ENCODE measurements around the gene CLBA1.
A peak's percentile ranks its signal among the peaks of the same experiment; 100 is the strongest.
"Not testable (repeated sequence)": the region's sequence is repeated elsewhere in the genome, so short reads cannot be mapped to it uniquely, and the experiment has no call there.

CLBA1 gene
- 5.3 to 5.4 reads per million in 2 experiments for total RNA-seq

DNA sequence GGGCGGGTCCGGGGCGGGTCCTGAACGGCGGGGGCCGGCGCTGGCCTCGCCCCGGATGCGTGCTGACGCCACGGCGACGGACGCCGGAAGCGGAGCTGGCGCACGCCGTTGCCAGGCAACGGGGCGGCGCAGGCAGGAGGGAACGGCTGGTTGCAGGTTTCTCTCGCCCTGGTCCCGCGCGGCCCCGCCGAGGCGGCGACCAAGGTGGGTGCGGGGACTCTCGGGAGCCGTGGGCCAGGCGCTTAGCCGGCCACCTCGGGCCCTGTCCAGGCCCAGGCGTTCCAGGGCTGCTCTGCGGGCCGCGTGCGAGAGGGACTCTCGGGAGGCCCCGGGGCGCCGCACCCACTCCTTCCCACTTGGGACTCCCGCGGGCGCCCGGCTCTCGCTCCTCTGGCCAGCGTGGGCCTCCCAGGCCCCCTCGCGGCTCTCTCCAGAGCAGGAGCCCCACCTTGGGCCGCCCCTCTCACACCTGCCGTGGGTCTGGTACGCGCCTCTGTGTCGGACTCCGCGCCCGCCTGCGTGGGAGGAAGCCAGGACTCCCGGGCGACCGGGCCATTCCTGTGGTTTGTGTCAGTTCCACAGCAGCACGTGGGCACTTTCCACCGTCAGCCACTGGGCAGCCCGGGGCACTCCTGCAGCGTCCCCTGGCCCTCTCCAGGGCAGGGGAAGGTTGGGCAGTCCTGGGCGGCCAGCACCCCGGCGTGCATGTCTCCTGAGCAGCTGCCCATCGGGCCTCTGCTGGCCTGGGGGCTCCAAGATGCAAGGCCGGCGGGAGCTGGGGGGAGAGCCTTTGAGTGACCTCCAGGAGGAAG is at the start of gene CLBA1:
CLBA1 (plus strand) TSS at position 114 of the 812 bp plus-strand sequence; CDS start at position 758, 644 bp downstream.
- peak; percentile 82 for DNase-seq (ENCODE audit: low read depth)

DNA sequence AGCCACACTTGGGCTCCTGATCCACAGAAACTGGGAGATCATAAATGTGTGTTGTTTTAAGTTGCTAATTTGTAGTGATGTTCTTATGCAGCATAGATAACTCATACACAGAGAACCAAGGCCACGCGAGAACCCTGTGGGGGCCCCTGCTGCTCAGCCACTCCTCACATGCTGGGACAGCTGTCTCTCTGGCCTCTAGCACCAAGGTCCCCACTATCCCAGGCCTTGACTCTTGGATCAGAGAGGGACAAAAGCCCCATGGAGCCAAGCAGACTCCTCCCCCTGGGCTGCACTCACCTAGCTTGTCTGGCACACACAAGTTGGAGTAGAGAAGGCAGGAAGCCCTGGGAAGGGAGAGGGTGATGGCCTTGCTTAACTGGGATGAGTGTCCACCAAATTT is 49.6 kb upstream of the CLBA1 start:
- DNase-seq (ENCODE audit: low read depth), result no peak

DNA sequence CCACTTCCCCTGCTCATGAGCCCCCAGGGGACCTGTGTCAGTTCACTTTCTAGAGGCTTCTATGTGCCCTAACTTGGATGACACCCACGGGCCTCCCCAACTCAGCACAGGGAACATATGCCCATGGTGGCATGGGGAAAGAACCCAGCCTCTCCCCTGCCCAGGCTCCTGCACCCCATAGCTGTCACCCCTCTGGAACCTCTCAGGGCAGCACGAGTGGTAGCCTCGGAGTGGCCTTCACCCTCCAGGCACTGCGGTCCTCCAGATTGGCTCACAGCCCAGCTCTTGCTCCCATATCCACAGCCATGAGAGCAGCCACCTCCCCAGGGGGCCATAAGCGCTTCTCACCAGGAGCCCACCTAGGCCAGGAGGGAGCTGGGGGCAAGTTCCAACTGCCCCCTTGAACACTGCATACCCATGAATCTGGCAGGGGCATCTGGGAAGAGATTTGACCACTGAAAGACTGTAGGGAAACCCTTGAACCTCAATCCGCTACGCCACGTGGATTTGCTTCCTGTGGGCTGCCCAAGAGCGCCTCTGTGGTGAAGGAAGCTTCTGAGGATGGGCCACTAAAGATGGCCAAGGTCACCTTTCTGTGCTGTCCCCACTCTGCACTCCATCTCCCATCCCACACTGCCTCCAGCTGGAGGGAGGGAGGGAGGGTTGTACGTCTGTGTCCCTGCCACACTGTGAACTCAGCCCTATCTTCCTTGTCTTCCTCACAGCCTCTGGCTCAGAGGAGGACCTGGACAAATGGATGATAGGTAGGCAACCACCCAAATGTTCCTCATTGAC is 49.0 kb upstream of the CLBA1 start:
- DNase-seq (ENCODE audit: low read depth), result no peak

DNA sequence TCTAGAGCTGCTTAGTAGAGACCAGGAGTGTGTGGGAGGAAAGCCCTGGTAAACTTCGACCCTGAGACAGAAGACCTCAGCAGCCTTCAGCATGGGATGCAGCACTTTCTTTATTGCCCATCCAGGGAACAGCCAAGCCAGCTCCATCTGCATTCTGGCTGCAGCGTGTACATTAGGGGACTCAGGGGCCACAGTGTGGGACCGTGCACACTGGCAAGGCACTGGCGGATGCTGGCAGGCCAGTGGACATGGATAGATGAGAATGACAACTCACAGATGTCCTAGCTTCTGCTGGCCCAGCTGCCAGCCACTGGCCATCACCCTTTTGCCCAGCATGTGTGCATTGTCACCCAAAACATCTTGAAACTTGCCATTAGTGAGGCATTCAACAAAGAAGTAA is 48.4 kb upstream of the CLBA1 start:
- no peak for DNase-seq (ENCODE audit: low read depth)

DNA sequence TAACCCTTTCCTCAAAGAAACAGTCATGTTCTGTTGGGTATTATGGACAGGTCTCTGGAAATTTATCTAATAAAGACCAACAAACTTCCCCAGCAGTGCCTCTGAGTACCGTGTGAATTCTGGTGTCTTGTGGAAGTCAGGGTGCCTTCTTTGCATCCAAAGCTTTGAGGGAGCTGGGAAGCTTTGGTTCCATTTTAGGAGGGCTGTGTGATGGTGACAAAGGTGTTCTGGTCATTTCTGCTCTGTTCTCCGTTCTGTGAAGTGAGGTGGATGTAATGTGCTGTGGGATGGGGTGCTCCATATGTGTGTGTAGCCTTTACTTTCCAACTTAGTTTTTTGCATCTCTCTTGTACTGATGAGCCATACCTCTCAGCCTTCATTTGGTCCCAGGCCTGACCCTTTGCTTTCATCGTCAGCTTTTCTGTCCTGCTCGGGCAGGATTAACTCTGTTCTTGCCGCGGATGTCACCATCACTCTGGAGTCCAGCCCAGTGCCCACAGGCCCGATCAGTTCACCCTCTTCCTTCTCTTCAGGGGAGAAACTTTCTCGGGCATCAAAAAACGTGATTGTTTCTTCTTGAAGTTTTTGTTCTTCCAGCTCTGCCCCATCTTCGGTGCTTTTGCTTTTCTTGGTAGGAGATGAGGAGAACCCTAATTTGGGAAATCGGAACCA is 47.8 kb upstream of the CLBA1 start:
- no peak for DNase-seq (ENCODE audit: low read depth)

DNA sequence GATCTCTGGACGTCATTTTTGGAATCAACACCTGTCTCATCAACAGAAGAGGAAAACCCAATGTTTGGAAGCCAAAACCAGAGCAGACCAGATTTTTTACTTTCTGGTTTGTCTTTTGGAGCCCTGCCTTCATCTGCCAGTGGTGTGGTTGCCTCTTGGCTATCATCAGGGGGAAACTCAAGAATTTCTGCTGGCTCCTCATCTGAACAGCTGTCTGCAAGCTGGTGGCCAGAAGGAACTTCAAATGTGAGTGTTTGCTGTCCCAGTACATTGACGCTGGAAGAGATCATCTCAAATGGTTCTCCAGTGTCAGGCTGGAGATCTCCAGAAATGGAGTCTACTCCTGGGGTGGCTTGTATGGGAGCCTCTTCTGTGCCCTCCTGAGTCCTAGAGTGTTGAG is 47.2 kb upstream of the CLBA1 start:
- DNase-seq (ENCODE audit: low read depth), result no peak

DNA sequence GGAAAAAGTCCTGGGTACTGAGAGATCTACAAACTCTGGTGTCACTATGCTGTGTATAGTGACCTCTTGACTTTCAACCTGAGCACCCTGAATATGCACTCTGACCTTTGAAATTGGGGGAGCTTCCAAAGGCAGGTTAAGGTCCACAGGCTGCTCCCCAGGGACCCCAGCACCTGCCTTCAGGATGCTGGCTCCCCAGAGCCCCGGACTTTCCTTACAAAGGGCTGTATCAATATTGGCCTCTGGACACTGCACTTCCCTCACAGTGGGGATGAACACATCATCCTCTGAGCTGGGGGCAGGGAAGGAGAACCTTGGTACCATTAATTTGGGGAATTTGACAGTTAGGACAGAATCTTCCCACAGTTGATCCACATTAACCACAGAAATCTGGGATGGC is 46.6 kb upstream of the CLBA1 start:
- DNase-seq (ENCODE audit: low read depth), result no peak

DNA sequence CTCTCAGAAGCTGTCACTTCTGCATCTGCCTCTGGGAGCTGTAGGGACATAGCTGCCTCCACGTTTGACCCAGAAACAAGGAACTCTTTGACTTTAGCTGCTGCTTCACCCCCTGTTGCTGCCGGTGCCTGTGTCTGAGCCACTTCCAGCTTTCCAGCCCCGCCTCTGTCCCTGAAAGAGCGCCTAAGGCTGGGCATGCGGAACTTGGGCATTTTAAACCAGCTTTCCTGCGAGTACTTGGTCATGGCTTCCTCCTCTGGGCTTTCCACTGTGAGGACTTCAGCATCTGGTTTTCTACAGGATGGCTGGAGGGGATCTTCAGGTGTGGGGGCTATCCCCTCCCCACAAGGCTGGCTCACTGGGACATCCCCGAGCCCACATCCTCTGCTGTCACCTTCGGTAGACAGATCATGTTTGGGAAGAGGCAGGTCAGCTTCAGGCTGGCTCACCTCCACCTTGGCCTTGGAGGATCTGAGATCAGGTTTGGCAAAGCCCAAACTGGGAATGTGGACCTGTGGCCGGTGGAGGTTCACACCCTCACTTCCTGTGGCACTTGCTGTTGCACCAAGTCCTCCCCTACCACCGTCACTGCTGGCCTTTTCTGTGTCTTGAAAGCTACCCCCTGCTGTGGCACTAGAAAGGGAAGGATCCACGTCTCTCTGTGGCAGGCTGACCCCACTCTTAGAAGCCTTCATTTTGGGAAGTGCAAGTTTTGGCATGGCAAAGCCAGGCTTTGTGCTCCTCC is 45.8 kb upstream of the CLBA1 start:
- no peak for DNase-seq (ENCODE audit: low read depth)

DNA sequence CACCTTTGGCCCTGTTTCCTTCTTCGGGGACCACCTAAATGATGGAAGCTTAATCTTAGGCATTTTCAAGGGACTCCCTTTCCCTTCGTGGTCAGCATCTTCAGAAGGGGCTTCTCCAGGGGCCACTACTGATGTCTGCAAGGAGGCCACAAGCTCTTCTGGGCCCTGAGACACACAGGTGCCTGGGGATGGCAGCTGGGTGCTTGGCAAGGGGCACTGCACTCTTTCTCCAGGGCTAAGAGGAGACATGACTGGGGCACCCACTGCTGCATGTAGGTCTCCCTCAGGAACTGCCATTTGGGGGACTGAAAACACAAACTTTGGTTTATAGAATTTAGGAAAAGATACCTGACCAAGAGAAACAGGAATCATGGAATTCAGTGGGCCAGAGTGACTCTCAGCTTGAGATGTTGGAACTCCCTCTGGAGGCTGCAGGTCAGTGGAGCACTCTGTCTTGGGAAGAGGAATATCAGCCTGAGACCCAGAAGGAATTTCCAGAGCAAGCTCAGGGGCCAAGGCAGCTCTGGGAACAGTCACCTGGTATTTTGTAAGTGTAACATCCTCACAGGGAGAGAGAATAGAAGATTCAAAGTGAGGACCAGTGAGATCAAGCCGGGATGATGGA is 45.0 kb upstream of the CLBA1 start:
- DNase-seq (ENCODE audit: low read depth), result no peak

DNA sequence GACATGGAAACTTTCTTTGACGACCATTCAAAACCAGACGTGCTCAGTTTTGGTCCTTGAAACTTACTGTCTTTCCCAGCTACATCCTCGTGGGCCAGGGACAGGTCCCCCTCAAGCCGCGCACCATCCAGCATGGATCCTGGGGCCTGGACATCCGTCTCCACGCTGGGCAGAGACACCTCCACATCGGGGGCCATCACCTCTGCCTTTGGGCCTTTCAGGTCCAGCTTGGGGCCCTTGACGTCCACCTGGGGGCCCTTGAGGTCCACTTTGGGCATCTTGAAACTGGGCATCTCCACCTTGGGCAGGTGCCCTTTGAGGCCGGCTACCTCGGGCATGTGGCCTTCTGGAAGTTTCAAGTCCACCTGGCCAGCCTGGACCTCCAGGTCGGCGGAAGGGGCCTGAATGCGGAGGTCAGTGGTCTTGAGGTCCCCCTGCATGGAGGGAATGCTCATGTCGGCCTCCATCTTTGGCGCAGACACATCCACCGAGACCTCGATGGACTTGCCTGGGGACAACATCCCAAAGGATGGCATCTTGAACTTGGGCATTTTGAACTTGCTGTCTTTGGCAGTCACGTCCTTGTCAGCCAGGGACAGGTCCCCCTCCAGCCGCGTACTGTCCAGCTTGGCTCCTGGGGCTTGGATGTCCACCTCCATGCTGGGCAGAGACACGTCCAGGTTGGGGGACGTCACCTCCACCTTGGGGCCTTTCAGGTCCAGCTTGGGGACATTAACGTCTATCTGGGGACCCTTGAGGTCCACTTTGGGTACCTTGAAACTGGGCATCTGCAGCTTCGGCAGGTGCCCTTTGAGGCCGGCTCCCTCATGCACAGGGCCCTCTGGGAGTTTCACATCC is 43.9 kb upstream of the CLBA1 start:
- DNase-seq (ENCODE audit: low read depth), result no peak

DNA sequence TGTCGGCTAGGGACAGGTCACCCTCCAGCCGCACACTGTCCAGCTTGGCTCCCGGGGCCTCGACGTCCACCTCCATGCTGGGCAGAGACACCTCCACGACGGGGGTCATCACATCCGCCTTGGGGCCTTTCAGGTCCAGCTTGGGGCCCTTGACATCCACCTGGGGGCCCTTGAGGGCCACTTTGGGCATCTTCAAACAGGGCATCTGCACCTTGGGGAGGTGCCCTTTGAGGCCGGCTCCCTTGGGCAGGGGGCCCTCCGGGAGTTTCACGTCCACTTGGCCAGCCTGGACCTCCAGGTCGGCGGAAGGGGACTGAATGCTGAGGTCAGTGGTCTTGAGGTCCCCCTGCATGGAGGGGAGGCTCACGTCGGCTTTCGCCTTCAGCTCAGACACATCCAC is 43.0 kb upstream of the CLBA1 start:
- DNase-seq (ENCODE audit: low read depth), result no peak

DNA sequence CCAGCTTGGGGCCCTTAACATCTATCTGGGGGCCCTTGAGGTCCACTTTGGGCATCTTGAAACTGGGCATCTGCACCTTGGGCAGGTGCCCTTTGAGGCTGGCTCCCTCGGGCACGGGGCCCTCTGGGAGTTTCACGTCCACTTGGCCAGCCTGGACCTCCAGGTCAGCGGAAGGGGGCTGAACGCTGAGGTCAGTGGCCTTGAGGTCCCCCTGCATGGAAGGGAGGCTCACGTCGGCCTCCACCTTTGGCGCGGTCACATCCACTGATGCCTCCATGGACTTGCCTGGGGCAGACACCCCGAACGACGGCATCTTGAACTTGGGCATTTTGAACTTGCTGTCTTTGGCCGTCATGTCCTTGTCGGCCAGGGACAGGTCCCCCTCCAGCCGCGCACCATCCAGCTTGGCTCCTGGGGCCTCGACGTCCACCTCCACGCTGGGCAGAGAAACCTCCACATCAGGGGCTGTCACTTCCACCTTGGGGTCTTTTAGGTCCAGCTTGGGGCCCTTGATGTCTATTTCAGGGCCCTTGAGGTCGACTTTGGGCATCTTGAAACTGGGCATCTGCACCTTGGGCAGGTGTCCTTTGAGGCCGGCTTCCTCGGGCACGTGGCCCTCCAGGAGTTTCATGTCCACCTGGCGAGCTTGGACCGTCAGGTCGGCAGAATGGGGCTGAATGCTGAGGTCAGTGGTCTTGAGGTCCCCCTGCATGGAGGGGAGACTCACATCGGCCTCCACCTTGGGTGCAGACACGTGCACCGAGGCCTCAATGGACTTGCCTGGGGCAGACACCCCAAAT is 42.2 kb upstream of the CLBA1 start:
- not testable (repeated sequence) for DNase-seq (ENCODE audit: low read depth)

DNA sequence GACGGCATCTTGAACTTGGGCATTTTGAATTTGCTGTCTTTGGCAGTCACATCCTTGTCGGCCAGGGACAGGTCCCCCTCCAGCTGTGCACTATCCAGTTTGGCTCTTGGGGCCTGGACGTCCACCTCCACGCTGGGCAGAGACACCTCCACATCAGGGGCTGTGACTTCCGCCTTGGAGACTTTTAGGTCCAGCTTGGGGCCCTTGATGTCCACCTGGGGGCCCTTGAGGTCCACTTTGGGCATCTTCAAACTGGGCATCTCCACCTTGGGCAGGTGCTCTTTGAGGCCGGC is 41.6 kb upstream of the CLBA1 start:
- DNase-seq (ENCODE audit: low read depth), result not testable (repeated sequence)

DNA sequence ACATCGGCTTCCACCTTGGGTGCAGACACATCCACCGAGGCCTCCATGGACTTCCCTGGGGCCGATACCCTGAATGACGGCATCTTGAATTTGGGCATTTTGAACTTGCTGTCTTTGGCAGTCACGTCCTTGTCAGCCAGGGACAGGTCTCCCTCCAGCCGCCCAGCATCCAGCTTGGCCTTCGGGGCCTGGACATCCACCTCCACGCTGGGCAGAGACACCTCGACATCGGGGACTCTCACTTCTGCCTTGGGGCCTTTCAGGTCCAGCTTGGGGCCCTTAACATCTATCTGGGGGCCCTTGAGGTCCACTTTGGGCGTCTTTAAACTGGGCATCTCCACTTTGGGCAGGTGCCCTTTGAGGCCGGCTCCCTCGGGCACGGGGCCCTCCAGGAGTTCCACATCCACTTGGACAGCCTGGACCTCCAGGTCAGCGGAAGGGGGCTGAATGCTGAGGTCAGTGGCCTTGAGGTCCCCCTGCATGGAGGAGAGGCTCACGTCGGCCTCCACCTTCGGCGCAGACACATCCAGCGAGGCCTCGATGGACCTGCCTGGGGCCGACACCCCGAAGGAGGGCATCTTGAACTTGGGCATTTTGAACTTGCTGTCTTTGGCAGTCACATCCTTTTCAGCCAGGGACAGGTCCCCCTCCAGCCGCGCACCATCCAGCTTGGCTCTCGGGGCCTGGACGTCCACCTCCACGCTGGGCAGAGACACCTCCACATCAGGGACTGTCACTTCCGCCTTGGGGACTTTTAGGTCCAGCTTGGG is 41.0 kb upstream of the CLBA1 start:
- DNase-seq (ENCODE audit: low read depth), result not testable (repeated sequence)

DNA sequence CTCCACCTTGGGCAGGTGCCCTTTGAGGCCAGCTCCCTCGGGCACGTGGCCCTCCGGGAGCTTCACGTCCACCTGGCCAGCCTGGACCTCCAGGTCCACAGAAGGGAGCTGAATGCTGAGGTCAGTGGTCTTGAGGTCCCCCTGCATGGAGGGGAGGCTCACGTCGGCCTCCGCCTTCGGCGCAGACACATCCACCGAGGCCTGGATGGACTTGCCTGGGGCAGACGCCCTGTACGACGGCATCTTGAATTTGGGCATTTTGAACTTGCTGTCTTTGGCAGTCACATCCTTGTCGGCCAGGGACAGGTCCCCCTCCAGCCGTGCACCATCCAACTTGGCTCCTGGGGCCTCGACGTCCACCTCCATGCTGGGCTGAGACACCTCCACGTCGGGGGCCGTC is 40.3 kb upstream of the CLBA1 start:
- DNase-seq (ENCODE audit: low read depth), result not testable (repeated sequence)

DNA sequence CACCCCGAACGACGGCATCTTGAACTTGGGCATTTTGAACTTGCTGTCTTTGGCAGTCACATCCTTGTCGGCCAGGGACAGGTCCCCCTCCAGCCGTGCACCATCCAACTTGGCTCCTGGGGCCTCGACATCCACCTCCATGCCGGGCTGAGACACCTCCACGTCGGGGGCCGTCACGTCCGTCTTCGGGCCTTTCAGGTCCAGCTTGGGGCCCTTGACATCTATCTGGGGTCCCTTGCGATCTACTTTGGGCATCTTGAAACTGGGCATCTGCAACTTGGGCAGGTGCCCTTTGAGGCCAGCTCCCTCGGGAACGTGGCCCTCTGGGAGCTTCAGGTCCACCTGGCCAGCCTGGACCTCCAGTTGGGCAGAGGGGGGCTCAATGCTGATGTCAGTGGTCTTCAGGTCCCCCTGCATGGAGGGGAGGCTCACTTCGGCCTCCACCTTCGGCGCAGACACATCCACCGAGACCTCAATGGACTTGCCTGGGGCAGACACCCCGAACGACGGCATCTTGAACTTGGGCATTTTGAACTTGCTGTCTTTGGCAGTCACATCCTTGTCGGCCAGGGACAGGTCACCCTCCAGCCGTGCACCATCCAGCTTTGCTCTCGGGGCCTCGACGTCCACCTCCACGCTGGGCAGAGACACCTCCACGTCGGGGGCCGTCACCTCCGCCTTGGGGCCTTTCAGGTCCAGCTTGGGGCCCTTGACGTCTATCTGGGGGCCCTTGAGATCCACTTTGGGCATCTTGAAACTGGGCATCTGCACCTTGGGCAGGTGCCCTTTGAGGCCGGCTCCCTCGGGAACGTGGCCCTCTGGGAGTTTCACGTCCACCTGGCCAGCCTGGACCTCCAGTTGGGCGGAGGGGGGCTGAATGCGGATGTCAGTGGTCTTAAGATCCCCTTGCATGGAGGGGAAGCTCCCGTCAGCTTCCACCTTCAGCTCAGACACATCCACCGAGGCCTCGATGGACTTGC is 39.3 kb upstream of the CLBA1 start:
- DNase-seq (ENCODE audit: low read depth), result not testable (repeated sequence)

DNA sequence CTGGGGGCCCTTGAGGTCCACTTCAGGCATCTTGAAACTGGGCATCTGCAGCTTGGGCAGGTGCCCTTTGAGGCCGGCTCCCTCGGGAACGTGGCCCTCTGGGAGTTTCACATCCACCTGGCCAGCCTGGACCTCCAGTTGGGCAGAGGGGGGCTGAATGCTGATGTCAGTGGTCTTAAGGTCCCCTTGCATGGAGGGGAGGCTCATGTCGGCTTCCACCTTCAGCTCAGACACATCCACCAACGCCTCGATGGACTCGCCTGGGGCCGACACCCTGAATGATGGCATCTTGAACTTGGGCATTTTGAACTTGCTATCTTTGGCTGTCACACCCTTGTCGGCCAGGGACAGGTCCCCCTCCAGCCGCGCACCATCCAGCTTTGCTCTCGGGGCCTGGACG is 38.4 kb upstream of the CLBA1 start:
- not testable (repeated sequence) for DNase-seq (ENCODE audit: low read depth)
